HG03103 (cell line): ENCODE results near the gene MYH16.
A peak's percentile ranks its signal among the peaks of the same experiment; 100 is the strongest.
"Not testable (repeated sequence)": the region's sequence is repeated elsewhere in the genome, so short reads cannot be mapped to it uniquely, and the experiment has no call there.

Experiments used
- ATAC-seq: cut with Tn5 transposase; IDR thresholded peaks from one replicate; pipeline ENCODE4 v1.9.1; 2021; ENCODE audit warnings: low read depth; ENCODE audit not compliant: unreplicated experiment

Gene MYH16

DNA sequence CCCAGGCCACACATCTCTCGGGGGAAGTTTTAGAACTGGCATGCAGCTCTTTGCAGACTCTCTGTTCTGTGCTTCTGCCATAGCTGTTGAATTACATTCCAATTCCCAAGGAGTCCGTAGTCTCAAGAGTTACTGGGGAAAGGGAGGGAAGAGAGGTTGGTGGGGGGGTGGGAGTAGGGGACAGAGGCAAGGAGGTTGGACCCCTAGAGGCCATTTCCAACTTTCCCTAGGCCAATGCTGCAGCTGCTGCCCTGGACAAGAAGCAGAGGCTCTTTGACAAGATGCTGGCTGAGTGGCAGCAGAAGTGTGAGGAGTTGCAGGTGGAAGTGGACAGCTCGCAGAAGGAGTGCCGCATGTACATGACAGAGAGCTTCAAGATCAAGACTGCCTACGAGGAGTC lies 23.8 kb downstream of the MYH16 start:
- no peak for ATAC-seq

DNA sequence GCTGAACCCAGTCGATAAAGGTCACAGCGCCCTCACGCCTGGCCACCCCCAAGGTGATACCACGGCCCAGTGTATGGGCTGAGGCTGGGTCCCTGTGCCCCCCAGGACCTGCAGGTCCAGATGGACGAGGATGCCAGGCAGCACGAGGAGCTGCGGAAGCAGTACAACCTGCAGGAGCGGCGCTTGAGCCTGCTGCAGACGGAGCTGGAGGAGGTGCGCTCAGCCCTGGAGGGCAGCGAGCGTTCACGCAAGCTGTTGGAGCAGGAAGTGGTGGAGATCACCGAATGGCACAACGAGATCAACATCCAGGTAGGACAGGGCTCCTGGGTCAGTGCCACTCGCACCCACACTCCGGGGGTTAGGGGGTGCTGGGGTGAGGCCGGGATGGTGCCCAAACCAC lies 28.9 kb downstream of the MYH16 start:
- ATAC-seq = no peak

DNA sequence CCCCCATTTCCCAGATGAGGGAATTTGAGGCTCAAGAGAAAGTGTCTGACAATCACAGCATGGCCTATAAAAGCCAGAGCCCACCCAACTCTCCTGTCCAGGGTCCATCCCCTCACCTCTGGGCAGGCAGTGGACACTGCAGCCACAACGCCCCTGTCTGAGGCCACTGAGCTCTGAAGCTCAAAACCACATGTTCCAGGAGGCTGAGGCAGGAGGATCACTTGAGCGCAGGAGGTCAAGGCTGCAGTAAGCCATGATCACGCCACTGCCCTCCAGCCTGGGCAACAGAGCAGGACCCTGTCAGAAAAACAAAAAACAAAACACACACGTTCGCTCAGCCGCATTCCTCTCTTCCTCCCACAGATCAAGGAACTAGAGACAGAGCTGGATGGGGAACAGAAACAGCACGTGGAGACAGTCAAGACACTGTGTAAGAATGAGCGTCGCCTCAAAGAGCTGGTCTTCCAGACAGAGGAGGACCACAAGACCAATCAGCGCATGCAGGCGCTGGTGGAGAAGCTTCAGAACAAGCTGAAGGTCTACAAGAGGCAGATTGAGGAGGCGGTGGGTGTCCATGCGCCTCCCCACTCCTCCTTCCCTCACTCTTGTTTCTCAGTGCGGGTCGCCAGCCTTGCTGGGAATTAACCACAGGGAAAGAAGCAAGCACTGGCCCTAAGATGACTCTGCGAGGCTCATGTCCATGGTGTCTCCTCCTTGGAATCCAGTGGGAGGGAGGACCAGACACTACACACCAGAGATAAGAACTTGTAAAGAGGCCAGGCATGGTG lies 33.0 kb downstream of the MYH16 start:
- ATAC-seq = no peak

DNA sequence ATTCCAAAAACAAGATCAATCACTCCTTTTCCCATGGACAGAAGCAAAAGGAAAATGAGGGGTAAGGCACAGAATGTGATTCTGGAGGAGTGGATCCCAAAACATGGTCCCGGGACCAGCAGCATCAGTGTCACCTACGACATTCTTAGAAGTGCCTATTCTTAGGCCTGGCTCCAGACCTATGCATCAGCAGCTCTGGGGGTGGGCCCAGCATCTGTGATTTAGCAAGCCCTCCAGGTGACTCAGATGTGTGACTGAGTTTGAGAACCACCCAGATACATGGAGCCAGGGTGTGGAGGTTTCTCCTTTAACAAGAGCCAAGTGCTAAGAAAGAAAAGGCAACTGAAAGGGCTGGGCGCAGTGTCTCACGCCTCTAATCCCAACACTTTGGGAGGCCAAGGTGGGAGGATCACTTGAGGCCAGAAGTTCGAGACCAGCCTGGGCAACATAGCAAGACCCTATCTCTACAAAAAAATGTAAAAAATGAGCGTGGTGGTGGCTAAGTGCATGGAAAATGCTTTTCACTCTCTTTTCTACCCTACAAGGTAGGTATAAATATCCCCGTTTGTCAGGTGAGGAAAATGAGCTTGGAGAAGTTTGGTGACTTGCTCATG lies 35.9 kb downstream of the MYH16 start:
- ATAC-seq = no peak

DNA sequence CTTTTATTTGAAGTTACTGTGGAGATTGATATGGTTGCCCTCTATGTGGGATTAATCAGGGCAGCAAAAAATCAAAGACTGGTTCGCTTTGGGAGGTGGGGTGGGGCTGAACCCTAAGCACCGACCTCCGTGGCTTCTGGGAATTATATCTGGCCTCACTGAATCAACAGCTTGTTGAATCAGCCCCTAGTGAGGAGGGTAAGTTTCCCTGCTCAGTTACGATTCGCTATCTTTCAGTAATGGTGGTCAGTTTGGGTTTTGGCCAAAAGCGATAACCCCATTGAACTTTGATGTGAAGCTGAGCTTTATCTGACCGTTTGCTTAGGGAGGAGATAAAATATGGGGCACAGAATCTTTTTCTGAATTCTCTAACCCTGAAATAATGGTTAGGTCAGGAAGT lies 36.5 kb downstream of the MYH16 start:
- no peak for ATAC-seq

DNA sequence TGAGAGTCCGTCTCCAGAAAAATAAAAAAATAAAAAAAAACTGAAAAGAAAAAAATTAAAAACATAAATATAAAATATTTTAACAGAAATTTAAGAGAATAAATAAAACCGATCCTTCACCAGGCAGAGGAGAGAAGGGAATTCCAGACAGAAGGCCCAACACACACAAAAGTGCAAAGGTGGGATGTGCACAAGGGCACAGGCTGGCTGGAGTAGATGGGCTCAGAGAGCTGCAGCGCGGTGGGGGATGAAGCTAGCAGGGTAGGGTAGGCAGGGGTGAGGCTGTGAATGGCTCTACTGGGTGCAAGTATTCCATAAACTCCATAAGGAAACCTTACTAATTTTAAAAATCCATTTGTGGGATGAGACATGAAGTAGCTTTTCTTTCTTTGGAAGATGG lies 37.4 kb downstream of the MYH16 start:
- ATAC-seq = no peak

DNA sequence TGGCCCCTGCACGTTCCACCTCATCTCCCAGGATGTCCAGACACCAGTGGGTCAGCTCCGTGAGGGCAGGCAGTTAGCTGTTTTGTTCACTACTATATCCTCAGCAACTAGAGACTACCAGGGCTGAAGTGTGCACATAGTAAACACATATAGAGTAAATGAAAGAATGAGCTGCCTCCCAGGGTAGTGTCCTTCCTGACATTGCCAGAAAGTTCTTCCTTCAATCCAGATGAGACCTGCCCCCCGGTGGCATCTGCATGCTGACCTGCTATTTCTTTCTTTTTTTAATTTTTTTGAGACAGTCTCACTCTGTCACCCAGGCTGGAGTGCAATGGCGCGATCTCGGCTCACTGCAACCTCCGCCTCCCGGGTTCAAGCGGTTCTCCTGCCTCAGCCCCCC lies 39.1 kb downstream of the MYH16 start:
- ATAC-seq = no peak

DNA sequence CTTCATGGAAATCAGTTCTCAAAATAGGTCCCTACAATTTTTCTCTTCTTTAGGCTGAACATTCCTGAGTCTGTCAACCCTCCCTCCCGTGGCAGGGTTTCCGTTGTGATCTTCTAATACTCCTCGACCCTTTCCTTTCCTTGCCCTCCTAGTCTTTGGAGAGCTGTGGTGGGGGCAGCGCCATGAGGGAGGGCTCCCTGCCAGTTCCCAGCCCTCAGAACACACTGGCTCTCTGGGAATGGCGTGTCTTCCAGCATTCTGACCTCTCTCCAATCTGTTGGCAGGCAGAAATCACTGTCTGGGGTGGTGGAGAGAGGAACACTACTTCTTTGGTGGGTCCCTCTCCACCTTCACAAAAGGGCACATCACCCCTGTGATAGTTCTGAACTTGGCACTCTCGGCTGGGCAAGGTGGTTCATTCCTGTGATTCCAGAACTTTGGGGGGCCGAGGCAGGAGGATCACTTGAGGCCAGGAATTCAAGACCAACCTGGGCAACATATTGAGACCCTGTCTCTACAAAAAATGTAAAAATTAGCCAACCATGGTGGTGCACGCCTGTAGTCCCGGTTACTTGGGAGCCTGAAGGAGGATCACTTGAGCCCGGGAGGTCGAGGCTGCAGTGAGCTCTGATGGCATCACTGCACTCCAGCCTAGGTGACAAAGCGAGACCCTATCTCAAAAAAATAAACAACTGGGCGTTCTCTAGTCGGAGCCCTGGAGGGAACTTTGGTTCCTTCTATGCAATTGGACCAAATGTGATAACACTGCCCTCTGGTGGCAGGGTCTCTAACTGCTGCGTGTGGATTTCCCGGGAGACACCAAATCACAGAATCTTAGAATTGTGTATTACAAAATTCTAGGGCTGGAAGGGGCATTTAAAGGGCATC lies 39.9 kb downstream of the MYH16 start:
- ATAC-seq = no peak

DNA sequence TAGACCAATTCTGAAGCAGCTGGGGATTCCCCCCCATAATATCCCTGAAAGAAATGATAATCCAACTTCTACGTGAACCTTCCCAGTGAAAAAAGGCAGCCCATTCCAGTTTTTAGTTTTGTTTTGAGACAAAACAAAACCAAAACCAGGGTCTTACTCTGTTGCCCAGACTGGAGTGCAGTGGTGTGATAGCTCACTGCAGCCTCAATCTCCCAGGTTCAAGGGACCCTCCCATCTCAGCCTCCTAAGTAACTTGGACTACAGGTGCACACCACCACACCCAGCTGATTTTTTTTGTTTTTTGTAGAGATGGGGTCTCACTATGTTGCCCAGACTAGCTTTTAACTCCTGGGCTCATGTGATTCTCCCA lies 40.5 kb downstream of the MYH16 start:
- no peak for ATAC-seq

DNA sequence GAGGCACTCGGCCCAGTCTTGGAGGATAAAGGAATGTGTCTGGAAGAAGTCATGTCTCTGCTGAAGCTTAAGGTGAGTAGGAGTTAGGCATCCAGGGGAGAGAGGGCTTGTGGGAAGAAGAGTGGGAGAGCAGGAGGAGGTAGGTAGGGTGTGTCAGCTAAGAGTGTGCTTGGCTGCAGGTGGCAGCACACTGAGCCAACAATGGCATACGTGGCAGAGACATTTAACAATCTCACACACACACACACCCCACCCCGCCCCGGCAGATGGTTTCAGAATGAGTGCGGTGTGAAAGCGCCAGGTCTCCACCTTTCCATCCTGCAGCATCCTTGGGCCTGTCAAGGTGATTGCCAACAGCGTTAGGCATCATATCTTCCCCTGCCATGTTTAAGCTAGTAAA lies 41.9 kb downstream of the MYH16 start:
- no peak for ATAC-seq

DNA sequence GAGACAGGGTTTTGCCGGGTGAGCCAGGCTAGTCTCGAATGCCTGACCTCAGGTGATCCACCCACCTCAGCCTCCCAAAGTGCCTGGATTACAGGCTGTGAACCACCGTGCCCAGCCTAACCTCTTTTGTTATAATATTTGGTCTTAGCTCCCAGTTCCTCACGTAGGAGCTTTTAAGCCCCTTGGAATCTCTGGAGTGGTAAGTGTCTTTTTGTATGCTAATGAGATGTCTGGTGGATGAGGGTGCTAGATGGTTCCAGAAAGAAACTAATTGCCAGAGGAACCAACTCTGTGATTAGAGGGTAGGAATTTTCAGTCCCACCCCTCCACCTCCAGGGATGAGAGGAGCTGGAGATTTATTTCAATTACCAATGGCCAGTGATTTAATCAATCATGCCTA lies 47.7 kb downstream of the MYH16 start:
- no peak for ATAC-seq

DNA sequence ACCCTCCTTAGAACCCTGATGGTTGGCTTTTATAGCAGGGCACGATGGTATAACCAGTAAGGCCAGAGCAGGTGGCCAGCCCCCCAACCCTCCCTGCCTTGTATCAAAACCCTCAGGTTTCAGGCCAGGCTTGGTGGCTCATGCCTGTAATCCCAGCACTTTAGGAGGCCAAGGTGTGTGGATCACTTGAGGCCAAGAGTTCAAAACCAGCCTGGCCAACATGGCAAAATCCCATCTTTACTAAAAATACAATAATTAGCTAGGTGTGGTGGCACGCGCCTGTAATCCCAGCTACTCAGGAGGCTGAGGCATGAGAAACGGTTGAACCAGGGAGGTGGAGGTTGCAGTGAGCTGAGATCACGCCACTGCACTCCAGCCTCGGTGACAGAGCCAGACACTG lies 50.0 kb downstream of the MYH16 start:
- not testable (repeated sequence) for ATAC-seq

DNA sequence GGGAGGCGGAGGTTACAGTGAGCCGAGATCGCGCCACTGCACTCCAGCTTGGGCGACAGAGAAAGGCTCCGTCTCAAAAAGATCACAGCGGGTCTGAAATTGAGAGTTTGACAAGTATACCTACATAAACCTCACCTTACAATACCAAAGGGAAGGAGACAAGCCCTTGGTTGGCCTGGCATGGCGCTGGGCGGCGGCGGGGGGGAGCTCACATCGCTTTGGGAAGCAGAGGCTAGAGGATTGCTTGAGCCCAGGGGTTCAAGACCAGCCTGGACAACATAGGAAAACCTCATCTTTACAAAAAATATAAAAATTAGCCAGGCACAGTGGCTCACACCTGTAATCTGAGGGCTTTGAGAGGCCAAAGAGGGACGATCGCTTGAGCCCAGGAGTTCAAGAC lies 51.9 kb downstream of the MYH16 start:
- no peak for ATAC-seq

DNA sequence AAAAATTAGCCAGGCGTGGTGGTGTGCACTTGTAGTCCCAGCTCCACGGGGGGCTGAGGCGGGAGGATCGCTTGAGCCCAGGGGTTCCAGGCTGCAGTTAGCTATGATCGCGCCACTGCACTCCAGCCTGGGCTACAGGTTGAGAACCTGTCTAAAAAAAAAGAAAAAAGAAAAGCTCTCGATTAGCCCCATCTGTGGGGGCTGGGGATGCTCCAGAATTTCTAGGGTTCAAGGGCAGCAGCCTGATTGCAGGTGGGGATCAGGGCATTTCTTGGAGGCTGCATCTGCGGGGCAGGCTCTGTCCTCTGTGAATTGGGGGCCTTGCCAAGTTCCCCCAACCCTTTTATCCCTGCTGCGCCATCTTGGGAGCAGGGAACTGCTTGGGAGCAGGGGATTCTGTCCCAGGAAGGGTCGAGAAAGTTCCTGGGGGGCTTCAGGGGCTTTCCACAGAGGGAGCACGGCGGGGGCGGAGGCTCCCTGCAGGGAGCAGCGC lies 52.4 kb downstream of the MYH16 start:
- ATAC-seq = no peak

DNA sequence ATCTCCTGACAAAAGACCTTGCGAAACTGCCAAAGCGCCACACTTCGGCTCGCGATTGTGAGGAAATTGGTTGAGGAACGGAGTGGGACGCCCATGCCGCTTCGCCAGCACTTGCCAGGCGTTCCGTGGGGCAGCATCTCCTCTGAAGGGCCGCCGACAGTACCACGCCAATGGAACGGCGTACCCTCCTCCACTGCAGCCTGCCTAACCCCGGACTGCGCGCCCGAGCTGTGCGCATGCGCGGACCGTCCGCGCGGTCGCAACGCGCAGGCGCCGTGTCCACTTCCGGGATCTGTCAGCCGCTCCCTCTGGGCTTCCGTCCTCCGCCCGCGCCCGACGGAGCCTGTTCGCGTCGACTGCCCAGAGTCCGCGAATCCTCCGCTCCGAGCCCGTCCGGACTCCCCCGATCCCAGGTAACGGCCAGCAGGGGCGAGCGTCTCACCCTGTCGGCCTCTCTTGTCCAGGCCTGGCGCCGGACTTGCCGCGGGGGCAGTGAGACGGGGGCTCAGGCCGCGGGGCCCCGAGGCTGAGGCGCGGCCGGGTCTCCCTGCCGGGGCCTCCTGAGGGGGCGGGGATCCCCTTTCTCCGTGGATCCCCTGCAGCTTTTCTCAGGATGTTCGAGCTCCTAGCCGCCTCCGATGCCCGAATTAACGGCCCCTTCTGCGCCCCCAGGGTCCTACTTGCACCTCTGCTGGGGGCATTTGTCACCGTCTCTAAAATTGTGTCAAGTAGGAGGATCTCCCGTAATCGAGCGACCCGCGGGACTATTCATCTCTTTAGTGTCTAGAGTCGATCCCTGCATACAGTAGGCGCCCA lies 53.2 kb downstream of the MYH16 start, which contains the start of gene ARPC1A:
Gene ARPC1A, plus strand, starts transcription at position 307 of the 816 bp plus-strand sequence. CDS start 7,456 bp downstream, outside the sequence.
- ATAC-seq = peak; percentile 88

DNA sequence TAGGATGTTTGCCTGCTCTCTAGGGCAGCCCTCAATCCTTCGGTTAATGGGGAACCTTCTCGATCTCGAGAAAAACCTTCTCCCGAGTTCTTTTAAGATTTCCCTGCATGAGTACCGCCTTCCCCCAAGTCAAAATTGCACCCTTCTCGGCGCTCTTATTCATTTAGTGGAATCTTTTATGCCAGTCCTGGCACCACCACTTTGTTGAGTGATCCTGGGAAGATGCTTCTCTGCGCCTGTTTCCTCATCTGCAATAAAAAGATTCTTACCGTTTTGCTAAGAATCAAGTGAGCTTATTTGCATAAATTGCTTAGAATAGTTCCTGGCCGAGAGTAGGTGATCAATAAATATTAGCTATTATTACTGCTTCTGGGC lies 53.8 kb downstream of the MYH16 start:
- ATAC-seq = no peak

DNA sequence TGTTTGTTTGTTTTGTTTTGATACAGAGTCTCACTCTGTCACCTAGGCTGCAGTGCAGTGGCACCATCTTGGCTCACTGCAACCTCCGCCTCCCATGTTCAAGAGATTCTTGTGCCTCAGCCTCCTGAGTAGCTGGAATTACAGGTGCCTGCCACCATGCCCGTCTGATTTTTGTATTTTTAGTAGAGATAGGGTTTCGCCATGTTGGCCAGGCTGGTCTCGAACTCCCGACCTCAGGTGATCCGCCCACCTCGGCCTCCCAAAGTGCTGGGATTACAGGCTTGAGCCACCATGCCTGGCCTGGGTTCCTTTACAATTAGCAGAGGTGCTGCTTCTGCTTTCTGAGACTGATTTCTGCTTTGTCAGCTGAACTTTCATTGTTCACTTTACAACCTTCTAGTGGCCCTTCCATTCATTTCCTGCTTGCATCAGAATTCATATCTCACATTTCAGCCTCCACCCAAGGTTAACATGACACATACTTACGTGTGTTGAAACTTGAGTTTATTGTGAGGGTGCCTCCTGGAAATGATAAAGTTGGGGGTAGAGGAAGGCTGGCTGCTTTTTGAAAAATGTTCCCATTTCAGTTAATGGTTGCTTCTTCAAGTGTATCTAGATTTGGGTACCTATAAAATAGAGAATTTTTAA lies 57.8 kb downstream of the MYH16 start:
- ATAC-seq = not testable (repeated sequence)

DNA sequence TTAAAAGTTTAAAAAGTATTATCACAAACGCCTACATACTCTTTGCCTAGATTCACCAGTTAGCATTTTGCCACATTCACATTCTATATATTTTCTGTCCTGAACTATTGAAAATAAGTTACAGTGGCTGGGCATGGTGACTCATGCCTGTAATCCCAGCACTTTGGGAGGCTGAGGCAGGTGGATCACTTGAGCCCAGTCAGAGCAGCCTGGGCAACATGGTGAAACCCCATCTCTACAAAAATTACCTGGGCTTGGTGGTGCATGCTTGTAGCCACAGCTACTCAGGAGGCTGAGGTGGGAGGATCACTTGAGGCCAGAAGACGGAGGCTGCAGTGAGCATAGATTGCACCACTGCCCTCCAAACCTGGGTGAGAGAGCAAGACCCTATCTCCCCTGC lies 58.4 kb downstream of the MYH16 start:
- ATAC-seq = no peak

DNA sequence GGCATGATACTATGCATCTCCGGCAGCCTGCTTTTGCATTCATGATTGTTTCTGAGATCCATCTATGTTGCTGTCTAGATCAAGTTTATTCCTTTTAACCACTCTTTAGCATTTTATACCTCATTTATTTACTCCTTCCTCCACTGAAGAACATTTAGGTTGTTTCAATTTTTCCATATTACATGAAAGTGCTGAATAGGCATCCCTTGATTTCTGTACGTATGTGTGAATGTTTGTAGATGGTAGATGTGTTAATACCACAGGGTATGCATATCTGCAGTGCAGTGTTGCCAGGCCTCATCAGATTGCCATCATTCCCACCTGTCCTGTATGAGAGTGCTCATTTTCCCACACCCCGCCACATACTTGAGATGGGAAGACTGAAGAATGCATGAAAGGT lies 67.0 kb downstream of the MYH16 start:
- no peak for ATAC-seq

DNA sequence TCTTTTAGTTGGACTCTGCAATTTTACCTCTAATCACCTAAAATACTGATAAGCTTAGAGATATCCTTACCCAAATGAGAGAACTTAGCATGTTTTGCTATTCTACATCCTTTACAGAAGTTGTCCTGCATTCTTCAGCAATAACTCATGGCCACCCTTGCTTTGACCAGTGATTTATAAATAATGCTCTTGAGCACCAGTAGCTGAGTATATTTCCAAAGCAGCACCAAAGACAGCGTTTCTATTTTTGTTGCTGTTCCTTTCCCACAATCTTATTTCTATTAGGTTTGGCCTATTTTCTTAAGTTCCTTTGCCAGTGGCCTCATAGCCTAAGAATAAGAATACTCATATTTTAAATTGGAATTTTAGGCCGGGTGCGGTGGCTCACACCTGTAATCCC lies 68.0 kb downstream of the MYH16 start:
- no peak for ATAC-seq
